GM13976 (cell line): Measurements from ENCODE around the gene DPP3.
"Not testable (repeated sequence)": the region's sequence is repeated elsewhere in the genome, so short reads cannot be mapped to it uniquely, and the experiment has no call there.

ENCODE experiments used
- DNase-seq: peaks from one replicate; pipeline ENCODE4 v3.0.0; 2012; ENCODE audit warnings: low spot score
- CTCF ChIP-seq: IDR thresholded peaks from 2 replicates; pipeline ENCODE4 v1.5.1; 2012; ENCODE audit warnings: borderline replicate concordance, mild to moderate bottlenecking; ENCODE audit not compliant: insufficient read depth; ENCODE audit errors: extremely low read depth, missing control alignments, control extremely low read depth
- in situ Hi-C: fragments of 300-500 bp; cut with MboI; formaldehyde crosslinking; loops from one replicate; pipeline ENCODE4 v1.12.0; 2022; ENCODE audit warnings: low sequenced_read_pairs, mixed read lengths, inconsistent platforms; ENCODE audit not compliant: unreplicated experiment

The DPP3 gene

GRCh38 chr11:66529655-66530054, 49.4 kb downstream of the DPP3 start:
- in situ Hi-C loops: no loop called here
- no peak for TF ChIP-seq CTCF
- DNase-seq: no peak

- TF ChIP-seq CTCF: no peak
- in situ Hi-C loops: no loop called here
- DNase-seq: no peak
Observed at GRCh38 chr11:66530927-66531709, 50.9 kb downstream of the DPP3 start.

- no peak for DNase-seq
- in situ Hi-C loops: no loop called here
- no peak for TF ChIP-seq CTCF
Observed at GRCh38 chr11:66531841-66532240, 51.6 kb downstream of the DPP3 start.

- in situ Hi-C loops: no loop called here
- no peak for DNase-seq
- TF ChIP-seq CTCF: no peak
Observed at GRCh38 chr11:66532784-66533183, 52.5 kb downstream of the DPP3 start.

- no peak for TF ChIP-seq CTCF
- no peak for DNase-seq
Observed at GRCh38 chr11:66539170-66539869, 59.1 kb downstream of the DPP3 start.

GRCh38 chr11:66539870-66540213, 59.6 kb downstream of the DPP3 start:
- TF ChIP-seq CTCF: no peak
- DNase-seq: no peak
- in situ Hi-C loops: no loop called here

More at GRCh38 chr11:66539170-66539869, 59.1 kb downstream of the DPP3 start:
- in situ Hi-C loops: no loop called here

- in situ Hi-C loops, DNase-seq: not testable (repeated sequence)
Observed at GRCh38 chr11:66540598-66540997, 60.4 kb downstream of the DPP3 start.
